Hindlimb muscle (tissue), 1 donor: ENCODE data around the gene PLPP2. TPM values are rescaled to one million over a fixed set of nuclear protein-coding genes. Genes with fewer than 3 reads are reported as not detected.
A peak's percentile ranks its signal among the peaks of the same experiment; 100 is the strongest.

Experiments
- DNase-seq: peaks from one replicate; pipeline ENCODE4 v3.0.0-alpha.2; 2013
- polyA plus RNA-seq: library from polyadenylated mRNA; unstranded; fragments of 120-200 nt; gene quantifications from one replicate; pipeline ENCODE4 v1.2.1, GENCODE V29; 2013; ENCODE audit not compliant: insufficient read length

The PLPP2 gene
- polyA plus RNA-seq, 1 donor: 0.26 TPM

GRCh38 chr19:313988-314815 lies 23.0 kb upstream of the PLPP2 start:
- no peak for DNase-seq

GRCh38 chr19:313169-313987 lies 22.2 kb upstream of the PLPP2 start:
- DNase-seq: no peak

GRCh38 chr19:311813-312261 lies 20.6 kb upstream of the PLPP2 start:
- DNase-seq: no peak

GRCh38 chr19:310781-311496 lies 19.7 kb upstream of the PLPP2 start:
- DNase-seq: no peak

- peak; percentile 32 for DNase-seq
Measured at GRCh38 chr19:310141-310651, 19.0 kb upstream of the PLPP2 start.

- DNase-seq: no peak
Measured at GRCh38 chr19:309206-309565, 18.0 kb upstream of the PLPP2 start.

GRCh38 chr19:308471-309205 lies 17.4 kb upstream of the PLPP2 start:
- DNase-seq: no peak

GRCh38 chr19:307793-308420 lies 16.7 kb upstream of the PLPP2 start:
- DNase-seq: no peak

GRCh38 chr19:307111-307531 lies 15.9 kb upstream of the PLPP2 start:
- no peak for DNase-seq

- no peak for DNase-seq
Measured at GRCh38 chr19:306151-306900, 15.1 kb upstream of the PLPP2 start.

GRCh38 chr19:305240-306150 lies 14.3 kb upstream of the PLPP2 start:
- DNase-seq: no peak

GRCh38 chr19:296476-297225 lies 5.4 kb upstream of the PLPP2 start:
- DNase-seq: no peak

GRCh38 chr19:295687-296370 lies 4.6 kb upstream of the PLPP2 start:
- DNase-seq: no peak

GRCh38 chr19:294946-295686 lies 3.9 kb upstream of the PLPP2 start:
- DNase-seq: no peak

GRCh38 chr19:294341-294945 lies 3.2 kb upstream of the PLPP2 start:
- DNase-seq: no peak

- no peak for DNase-seq
Measured at GRCh38 chr19:293436-294110, 2.4 kb upstream of the PLPP2 start.

GRCh38 chr19:292951-293350 lies 1.7 kb upstream of the PLPP2 start:
- no peak for DNase-seq
